ENCODE results near the gene FAM234B. TPM values are rescaled to one million over a fixed set of nuclear protein-coding genes. Genes with fewer than 3 reads are reported as not detected.

Gene FAM234B
- total RNA-seq, 1 experiment from 2014 or later = 5.7 TPM

DNA sequence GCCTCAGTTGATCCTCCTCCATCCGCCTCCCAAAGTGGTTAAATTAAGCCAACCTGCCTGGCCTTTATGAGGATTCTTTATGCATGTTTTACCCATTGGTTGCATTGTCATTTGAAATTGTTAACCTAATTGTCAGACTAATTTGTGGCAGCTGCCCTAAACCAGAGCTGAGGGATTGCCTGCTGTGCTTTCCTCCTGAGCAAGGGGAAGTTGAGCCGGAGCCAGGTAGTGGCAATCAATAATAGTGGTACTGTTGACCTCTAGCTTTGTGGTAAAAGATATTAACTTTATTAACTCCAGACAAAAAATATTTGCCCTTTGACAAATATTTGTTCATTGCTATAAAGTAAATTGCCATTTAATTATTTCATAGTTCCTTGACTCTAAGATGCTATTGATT is 38.5 kb upstream of the FAM234B start:
- ChIA-PET POLR2A (no interaction called here), CTCF (interaction anchor here (0.8 to 2.4 kb wide), 2 partner anchors 206 to 219 kb away, joined by 4 to 6 read pairs; no protein-coding TSS in a partner anchor)
- H3K4me1 Mint-ChIP-seq (ENCODE audit: insufficient read depth, unreplicated experiment) = peaks cover 8% of the 10 kb centered on the region
- intact Hi-C loops (cut with micrococcal nuclease) = no loop called here
- H3K9me3 Mint-ChIP-seq (ENCODE audit: unreplicated experiment) = no peaks in the 10 kb centered on the region
- TF ChIP-seq, protein P1, sequence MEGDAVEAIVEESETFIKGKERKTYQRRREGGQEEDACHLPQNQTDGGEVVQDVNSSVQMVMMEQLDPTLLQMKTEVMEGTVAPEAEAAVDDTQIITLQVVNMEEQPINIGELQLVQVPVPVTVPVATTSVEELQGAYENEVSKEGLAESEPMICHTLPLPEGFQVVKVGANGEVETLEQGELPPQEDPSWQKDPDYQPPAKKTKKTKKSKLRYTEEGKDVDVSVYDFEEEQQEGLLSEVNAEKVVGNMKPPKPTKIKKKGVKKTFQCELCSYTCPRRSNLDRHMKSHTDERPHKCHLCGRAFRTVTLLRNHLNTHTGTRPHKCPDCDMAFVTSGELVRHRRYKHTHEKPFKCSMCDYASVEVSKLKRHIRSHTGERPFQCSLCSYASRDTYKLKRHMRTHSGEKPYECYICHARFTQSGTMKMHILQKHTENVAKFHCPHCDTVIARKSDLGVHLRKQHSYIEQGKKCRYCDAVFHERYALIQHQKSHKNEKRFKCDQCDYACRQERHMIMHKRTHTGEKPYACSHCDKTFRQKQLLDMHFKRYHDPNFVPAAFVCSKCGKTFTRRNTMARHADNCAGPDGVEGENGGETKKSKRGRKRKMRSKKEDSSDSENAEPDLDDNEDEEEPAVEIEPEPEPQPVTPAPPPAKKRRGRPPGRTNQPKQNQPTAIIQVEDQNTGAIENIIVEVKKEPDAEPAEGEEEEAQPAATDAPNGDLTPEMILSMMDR (IDR thresholded peaks at IDR 0.05; ENCODE audit: unreplicated experiment) = no peak
- no peak for DNase-seq (ENCODE audit: unreplicated experiment)
- no peaks in the 10 kb centered on the region for H3K36me3 Mint-ChIP-seq (ENCODE audit: insufficient read depth, unreplicated experiment)
- BruUV-seq (replicated peaks) = no TSS peak
- no peak overlapping the region for H3K4me3 Mint-ChIP-seq (ENCODE audit: unreplicated experiment)
- H3K27me3 Mint-ChIP-seq (ENCODE audit: insufficient read depth, unreplicated experiment) = no peaks in the 10 kb centered on the region
- no peak overlapping the region for H3K27ac Mint-ChIP-seq (ENCODE audit: low read depth, unreplicated experiment)

DNA sequence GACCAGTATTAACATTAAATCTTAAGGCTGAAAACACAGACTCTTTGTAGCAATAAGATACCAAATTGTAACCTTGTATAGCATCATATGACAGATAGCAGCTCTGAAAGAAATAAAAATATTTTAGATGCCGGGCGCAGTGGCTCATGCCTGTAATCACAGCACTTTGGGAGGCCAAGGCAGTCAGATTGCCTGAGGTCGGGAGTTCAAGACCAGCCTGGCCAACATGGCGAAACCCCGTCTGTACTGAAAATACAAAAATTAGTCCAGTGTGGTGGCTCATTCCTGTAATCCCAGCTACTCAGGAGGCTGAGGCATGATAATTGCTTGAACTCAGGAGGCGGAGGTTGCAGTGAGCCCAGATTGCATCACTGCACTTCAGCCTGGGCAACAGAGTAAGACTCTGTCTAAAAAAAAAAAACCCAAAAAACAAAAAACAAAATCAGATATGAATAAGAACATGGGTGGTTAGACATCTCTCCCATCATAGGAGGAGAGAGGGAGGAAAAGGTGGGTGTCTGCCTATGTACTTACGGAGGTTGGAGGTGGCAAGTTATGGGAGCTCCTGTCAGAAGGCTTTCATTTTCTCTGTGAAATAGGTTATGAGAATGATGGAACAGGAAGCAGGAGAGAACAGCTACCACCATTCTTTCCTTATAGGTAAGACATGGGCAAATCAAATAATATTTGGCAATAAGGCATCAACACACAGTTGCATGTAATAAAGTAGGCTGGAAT is 36.5 kb upstream of the FAM234B start:
- no peak overlapping the region for H3K27ac Mint-ChIP-seq (ENCODE audit: low read depth, unreplicated experiment)
- BruUV-seq (replicated peaks) = no TSS peak
- DNase-seq (ENCODE audit: unreplicated experiment) = no peak
- POLR2A ChIA-PET = interaction anchor here (0.6 kb wide), 1 partner anchor 171 kb away, joined by 4 read pairs; no protein-coding TSS in a partner anchor
- no peaks in the 10 kb centered on the region for H3K27me3 Mint-ChIP-seq (ENCODE audit: insufficient read depth, unreplicated experiment)
- CTCF ChIA-PET = interaction anchor here (0.6 to 2.4 kb wide), 5 partner anchors 98 to 227 kb away, joined by 3 to 7 read pairs (median 5); no protein-coding TSS in a partner anchor
- H3K4me3 Mint-ChIP-seq (ENCODE audit: unreplicated experiment) = no peak overlapping the region
- TF ChIP-seq, protein P1 (IDR thresholded peaks at IDR 0.05; ENCODE audit: unreplicated experiment) = no peak
- H3K9me3 Mint-ChIP-seq (ENCODE audit: unreplicated experiment) = no peaks in the 10 kb centered on the region
- intact Hi-C loops (cut with micrococcal nuclease) = no loop called here
- no peaks in the 10 kb centered on the region for H3K36me3 Mint-ChIP-seq (ENCODE audit: insufficient read depth, unreplicated experiment)
- H3K4me1 Mint-ChIP-seq (ENCODE audit: insufficient read depth, unreplicated experiment) = peaks cover 4% of the 10 kb centered on the region

DNA sequence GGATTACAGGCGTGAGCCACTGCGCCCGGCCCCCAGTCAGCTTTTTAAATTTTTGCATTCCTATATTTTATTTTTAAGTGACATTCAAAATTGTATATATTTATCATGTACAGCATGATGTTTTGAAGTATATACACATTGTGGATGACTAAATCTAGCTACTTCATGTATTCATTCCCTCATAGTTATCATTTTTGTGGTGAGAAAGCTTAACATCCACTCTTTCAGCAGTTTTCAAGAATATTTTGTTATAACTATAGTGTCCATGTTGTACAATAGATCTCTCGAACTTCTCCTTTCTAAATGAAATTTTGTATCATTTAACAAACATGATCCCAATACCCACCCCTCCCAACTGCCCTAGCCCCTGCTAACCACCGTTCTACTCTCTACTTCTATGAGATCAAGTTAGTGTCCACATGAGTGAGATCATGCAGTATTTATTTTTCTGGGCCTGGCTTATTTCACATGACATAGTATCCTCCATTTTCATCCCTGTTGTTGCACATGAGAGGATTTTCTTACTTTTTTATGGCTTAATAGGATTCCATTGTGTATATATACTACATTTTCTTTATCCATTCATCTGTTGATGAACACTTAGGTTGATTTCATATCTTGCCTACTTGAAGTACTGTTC is 35.3 kb upstream of the FAM234B start:
- BruUV-seq (replicated peaks) = no TSS peak
- Mint-ChIP-seq H3K27ac (ENCODE audit: low read depth, unreplicated experiment) (no peak overlapping the region), H3K4me3 (ENCODE audit: unreplicated experiment) (no peak overlapping the region)

DNA sequence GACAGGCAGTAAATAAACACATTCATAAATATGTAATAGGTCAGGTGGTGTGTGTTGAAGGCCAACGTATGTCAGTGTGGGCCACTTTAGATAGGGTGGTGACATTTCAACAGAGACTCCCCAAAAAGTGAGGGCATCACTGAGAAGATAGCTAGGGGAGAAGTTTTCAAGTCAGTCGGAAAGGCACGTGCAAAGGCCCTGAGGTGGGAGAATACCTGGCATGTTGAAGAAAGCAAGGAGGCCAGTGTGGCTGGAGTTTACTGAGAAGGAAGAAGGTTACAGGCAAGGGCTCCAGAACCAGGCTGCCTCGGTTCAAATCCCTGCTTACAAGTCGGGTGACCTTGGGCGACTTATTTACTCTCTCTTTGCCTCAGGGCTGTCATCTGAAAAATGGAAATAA is 33.1 kb upstream of the FAM234B start:
- Mint-ChIP-seq H3K4me3 (ENCODE audit: unreplicated experiment) (no peak overlapping the region), H3K9me3 (ENCODE audit: unreplicated experiment) (no peaks in the 10 kb centered on the region), H3K27ac (ENCODE audit: low read depth, unreplicated experiment) (no peak overlapping the region), H3K4me1 (ENCODE audit: insufficient read depth, unreplicated experiment) (no peaks in the 10 kb centered on the region), H3K27me3 (ENCODE audit: insufficient read depth, unreplicated experiment) (no peaks in the 10 kb centered on the region), H3K36me3 (ENCODE audit: insufficient read depth, unreplicated experiment) (no peaks in the 10 kb centered on the region)
- no peak for DNase-seq (ENCODE audit: unreplicated experiment)
- no TSS peak for BruUV-seq (replicated peaks)
- POLR2A ChIA-PET = interaction anchor here (0.7 kb wide), 1 partner anchor 44 kb away, joined by 3 read pairs; no protein-coding TSS in a partner anchor
- intact Hi-C loops (cut with micrococcal nuclease) = no loop called here
- TF ChIP-seq, protein P1 (IDR thresholded peaks at IDR 0.05; ENCODE audit: unreplicated experiment) = no peak
- CTCF ChIA-PET = interaction anchor here (0.6 kb wide), 1 partner anchor 274 kb away, joined by 5 read pairs; no protein-coding TSS in a partner anchor

More for the DNA sequence above, 35.3 kb upstream of the FAM234B start:
- intact Hi-C loops (cut with micrococcal nuclease) = no loop called here
- CTCF ChIA-PET = interaction anchor here (0.6 to 1.4 kb wide), 4 partner anchors 84 to 263 kb away, joined by 3 to 5 read pairs (median 3); no protein-coding TSS in a partner anchor
- no peaks in the 10 kb centered on the region for H3K9me3 Mint-ChIP-seq (ENCODE audit: unreplicated experiment)
- no peaks in the 10 kb centered on the region for H3K27me3 Mint-ChIP-seq (ENCODE audit: insufficient read depth, unreplicated experiment)
- no peak for DNase-seq (ENCODE audit: unreplicated experiment)
- TF ChIP-seq, protein P1 (IDR thresholded peaks at IDR 0.05; ENCODE audit: unreplicated experiment) = no peak
- peaks cover 4% of the 10 kb centered on the region for H3K4me1 Mint-ChIP-seq (ENCODE audit: insufficient read depth, unreplicated experiment)
- H3K36me3 Mint-ChIP-seq (ENCODE audit: insufficient read depth, unreplicated experiment) = no peaks in the 10 kb centered on the region
- POLR2A ChIA-PET = no interaction called here
